ENCODE data around the gene TMEM232. TPM values are rescaled to one million over a fixed set of nuclear protein-coding genes. Genes with fewer than 3 reads are reported as not detected.

TMEM232 gene
- total RNA-seq, 1 donor from 2014 or later = 8.4 TPM

- no peak for DNase-seq (ENCODE audit: low spot score, unreplicated experiment)
- Mint-ChIP-seq H3K27ac (no peak overlapping the region), H3K4me1 (ENCODE audit: low read depth) (no peaks in the 10 kb centered on the region), H3K36me3 (ENCODE audit: insufficient read depth) (no peaks in the 10 kb centered on the region), H3K4me3 (ENCODE audit: low read depth) (no peak overlapping the region), H3K27me3 (no peaks in the 10 kb centered on the region), H3K9me3 (ENCODE audit: low read depth) (no peaks in the 10 kb centered on the region)
- TF ChIP-seq CTCF (IDR thresholded peaks at IDR 0.05; ENCODE audit: unreplicated experiment) = no peak
Observed at GRCh38 chr5:110634475-110634874, 92.0 kb downstream of the TMEM232 start.

GRCh38 chr5:110631236-110631635, 95.2 kb downstream of the TMEM232 start:
- H3K27me3 Mint-ChIP-seq = no peaks in the 10 kb centered on the region
- no peaks in the 10 kb centered on the region for H3K4me1 Mint-ChIP-seq (ENCODE audit: low read depth)
- no peaks in the 10 kb centered on the region for H3K36me3 Mint-ChIP-seq (ENCODE audit: insufficient read depth)
- TF ChIP-seq CTCF (IDR thresholded peaks at IDR 0.05; ENCODE audit: unreplicated experiment) = no peak
- DNase-seq (ENCODE audit: low spot score, unreplicated experiment) = no peak
- H3K9me3 Mint-ChIP-seq (ENCODE audit: low read depth) = no peaks in the 10 kb centered on the region
- no peak overlapping the region for H3K27ac Mint-ChIP-seq
- H3K4me3 Mint-ChIP-seq (ENCODE audit: low read depth) = no peak overlapping the region

- Mint-ChIP-seq H3K27ac (no peak overlapping the region), H3K4me1 (ENCODE audit: low read depth) (no peaks in the 10 kb centered on the region), H3K27me3 (no peaks in the 10 kb centered on the region), H3K9me3 (ENCODE audit: low read depth) (no peaks in the 10 kb centered on the region), H3K4me3 (ENCODE audit: low read depth) (no peak overlapping the region), H3K36me3 (ENCODE audit: insufficient read depth) (no peaks in the 10 kb centered on the region)
- DNase-seq (ENCODE audit: low spot score, unreplicated experiment) = no peak
- TF ChIP-seq CTCF (IDR thresholded peaks at IDR 0.05; ENCODE audit: unreplicated experiment) = no peak
Observed at GRCh38 chr5:110630350-110630749, 96.1 kb downstream of the TMEM232 start.

GRCh38 chr5:110625376-110625999, 101.0 kb downstream of the TMEM232 start:
- no peaks in the 10 kb centered on the region for H3K27me3 Mint-ChIP-seq
- no peak overlapping the region for H3K27ac Mint-ChIP-seq
- no peaks in the 10 kb centered on the region for H3K36me3 Mint-ChIP-seq (ENCODE audit: insufficient read depth)
- DNase-seq (ENCODE audit: low spot score, unreplicated experiment) = no peak
- no peaks in the 10 kb centered on the region for H3K4me1 Mint-ChIP-seq (ENCODE audit: low read depth)
- no peak overlapping the region for H3K4me3 Mint-ChIP-seq (ENCODE audit: low read depth)
- peak; percentile 72 for TF ChIP-seq CTCF (IDR thresholded peaks at IDR 0.05; ENCODE audit: unreplicated experiment)
- no peaks in the 10 kb centered on the region for H3K9me3 Mint-ChIP-seq (ENCODE audit: low read depth)

GRCh38 chr5:110623874-110624273, 102.6 kb downstream of the TMEM232 start:
- Mint-ChIP-seq H3K27ac (no peak overlapping the region), H3K4me3 (ENCODE audit: low read depth) (no peak overlapping the region), H3K4me1 (ENCODE audit: low read depth) (no peaks in the 10 kb centered on the region), H3K27me3 (no peaks in the 10 kb centered on the region), H3K36me3 (ENCODE audit: insufficient read depth) (no peaks in the 10 kb centered on the region), H3K9me3 (ENCODE audit: low read depth) (no peaks in the 10 kb centered on the region)
- no peak for TF ChIP-seq CTCF (IDR thresholded peaks at IDR 0.05; ENCODE audit: unreplicated experiment)
- DNase-seq (ENCODE audit: low spot score, unreplicated experiment) = no peak

All from progenitor cell of endocrine pancreas (in vitro differentiated cells).